ENCODE measurements around the gene RUFY1.
"Not testable (repeated sequence)": the region's sequence is repeated elsewhere in the genome, so short reads cannot be mapped to it uniquely, and the experiment has no call there.

The RUFY1 gene, protein sequence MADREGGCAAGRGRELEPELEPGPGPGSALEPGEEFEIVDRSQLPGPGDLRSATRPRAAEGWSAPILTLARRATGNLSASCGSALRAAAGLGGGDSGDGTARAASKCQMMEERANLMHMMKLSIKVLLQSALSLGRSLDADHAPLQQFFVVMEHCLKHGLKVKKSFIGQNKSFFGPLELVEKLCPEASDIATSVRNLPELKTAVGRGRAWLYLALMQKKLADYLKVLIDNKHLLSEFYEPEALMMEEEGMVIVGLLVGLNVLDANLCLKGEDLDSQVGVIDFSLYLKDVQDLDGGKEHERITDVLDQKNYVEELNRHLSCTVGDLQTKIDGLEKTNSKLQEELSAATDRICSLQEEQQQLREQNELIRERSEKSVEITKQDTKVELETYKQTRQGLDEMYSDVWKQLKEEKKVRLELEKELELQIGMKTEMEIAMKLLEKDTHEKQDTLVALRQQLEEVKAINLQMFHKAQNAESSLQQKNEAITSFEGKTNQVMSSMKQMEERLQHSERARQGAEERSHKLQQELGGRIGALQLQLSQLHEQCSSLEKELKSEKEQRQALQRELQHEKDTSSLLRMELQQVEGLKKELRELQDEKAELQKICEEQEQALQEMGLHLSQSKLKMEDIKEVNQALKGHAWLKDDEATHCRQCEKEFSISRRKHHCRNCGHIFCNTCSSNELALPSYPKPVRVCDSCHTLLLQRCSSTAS

DNA sequence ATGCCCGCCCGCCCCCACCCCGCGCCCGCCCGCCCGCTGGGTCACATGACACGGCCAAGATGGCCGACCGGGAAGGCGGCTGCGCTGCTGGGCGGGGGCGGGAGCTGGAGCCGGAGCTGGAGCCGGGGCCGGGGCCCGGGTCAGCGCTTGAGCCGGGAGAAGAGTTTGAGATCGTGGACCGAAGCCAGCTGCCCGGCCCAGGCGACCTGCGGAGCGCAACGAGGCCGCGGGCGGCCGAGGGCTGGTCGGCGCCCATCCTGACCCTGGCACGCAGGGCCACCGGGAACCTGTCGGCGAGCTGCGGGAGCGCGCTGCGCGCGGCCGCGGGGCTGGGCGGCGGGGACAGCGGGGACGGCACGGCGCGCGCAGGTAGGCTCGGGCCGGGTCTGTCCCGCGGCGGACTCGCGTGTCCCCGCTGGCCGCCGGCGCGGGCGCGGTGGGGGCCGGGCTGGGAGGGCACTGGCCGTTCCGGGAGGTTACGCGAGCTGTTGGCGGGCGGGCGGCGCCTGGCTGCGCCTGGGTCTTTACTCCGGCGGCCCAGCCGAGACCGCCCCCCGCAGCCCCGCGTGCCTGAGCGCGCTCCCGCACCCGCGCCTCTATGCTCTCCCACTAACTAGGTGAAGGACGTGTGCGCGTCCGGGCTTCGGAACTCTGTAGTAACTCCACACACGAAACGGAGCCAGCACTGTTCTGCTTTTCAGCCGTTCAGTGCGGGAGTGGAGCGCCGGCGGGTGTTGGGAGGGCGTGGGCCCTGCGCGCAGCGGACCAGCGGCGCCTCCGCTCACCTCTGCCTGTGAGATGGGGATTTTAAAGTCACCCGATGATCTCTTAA is at the start of gene RUFY1:
RUFY1 (plus strand) TSS at position 44 of the 832 bp plus-strand sequence; CDS start at position 60, 16 bp downstream.
- peak; percentile 61 to 82 (median 63) for DNase-seq (ENCODE audit: low read depth in 3 of 3)

DNA sequence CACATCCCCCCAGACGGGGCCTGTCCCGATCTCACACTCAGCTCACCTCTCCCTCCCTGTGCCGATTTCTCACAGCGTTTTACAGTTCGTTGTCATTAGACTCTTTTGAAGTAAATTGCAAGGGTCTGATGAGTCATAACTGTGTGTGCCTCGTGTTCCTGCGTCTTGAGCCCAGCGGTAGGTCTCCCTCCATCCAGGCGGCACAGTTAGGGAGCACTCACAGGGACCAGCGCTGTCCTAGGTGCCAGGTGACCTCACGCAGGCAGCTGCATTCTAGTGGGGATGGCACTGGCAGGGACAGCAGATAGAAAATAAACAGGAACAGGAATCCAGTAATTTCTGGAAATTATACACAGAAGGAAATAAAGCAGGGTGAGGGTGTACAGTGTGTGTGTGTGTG is 48.4 kb upstream of the RUFY1 start:
- not testable (repeated sequence) for DNase-seq (ENCODE audit: low read depth in 3 of 3)

DNA sequence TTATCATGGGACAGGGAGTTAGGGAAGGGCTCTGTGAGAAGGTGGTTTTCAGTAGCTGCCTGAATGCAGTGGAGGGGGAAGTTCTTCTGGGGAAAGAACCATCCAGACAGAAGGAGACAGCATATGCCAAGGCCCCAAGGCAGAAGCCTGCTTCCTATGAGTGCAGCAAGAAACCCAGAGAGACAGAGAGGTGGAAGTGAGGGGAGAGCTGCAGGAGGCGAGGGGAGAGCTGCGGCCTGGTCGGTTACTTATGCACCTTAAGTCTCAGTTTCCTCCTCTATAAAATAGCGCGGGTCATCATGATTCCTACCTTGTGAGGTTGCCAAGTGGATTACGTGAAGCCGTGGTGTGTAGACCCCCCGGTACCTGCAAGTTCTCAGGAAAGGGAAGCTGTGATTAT is 47.9 kb upstream of the RUFY1 start:
- not testable (repeated sequence) for DNase-seq (ENCODE audit: low read depth in 3 of 3)

DNA sequence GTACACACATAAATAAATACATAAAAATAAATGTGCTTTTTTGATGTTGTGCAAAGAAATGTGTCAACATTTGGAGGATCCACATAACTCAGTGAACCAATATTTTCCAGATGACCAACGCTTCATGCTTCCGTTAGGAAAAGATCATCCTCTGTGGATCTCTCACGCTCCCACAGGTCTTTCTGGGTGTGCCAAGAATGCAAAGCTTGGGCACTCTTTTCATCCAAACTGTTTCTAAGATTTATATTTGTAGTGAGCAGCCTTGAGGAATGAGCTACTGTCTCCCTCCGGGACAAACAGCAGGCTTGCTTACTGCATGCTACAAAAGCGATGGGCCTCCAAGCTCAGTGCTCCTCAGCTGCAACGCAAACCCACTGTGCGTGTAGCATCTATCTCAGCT is 46.2 kb upstream of the RUFY1 start:
- no peak for DNase-seq (ENCODE audit: low read depth in 3 of 3)

DNA sequence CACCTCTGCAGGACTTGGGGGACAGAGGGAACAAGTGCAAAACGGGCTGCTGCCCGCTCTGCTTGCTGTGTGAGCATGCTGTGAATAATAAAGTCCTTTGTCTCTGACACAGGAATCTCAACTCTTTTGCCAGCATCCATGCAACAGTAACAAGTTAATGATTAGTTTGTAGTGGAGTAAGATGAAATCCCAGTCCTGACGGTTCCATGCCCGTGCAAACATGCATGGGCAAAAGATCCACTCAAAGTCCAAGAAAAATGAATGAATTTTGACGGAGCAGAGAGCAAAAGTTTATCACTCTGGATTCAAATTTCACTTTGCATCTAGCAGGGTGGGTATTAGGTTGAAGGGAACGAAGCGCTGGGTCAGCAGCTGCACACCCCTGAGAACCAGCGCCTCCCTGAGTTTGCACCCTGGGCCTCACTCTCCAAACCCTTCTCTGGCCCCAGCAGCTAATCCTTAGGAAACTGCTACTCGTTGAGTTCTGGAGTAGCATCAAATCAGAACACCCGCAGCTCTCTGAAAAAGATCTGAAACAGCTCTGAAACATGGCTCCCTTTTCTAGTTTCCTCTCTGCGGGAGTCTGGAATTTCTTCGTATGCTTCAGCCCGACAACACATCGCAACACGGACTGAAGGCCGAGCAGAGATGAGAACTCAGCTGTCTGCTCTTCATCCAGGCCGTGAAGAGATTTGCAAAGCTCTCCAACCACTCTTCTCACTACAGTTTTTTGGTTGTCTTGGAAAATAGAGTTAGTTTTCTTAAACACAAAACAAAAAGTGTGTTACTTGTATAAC is 45.6 kb upstream of the RUFY1 start:
- no peak for DNase-seq (ENCODE audit: low read depth in 3 of 3)

DNA sequence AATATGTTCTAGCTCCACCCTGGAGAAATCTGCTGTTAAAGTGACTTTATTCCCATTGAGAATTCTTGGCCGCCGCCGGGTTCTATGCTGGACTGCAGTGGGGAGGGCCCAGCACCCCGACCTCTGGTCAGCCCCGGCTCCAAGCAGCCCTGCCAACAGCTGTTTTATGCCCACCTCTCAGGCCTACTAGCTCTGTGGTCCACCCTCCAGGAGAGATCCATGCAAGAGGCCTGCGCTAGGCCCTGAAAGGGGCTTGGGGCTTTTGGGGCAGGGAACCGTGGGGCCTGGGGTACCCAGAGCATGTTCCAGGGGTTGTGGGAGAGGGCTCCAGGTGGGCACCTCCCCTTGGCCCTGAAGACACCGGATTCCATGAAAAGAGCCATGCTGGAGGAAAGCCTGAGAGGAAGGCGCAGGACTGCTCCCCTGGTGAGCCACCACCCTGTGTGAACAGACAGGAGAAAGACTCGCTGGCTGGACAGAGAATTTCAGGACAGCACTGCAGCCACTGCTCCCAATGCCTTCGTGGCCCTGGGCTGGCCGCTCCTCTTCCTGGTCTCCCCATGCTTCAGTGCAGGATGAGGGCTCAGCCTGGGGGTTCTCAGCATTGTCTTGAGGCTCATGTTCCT is 44.6 kb upstream of the RUFY1 start:
- no peak for DNase-seq (ENCODE audit: low read depth in 3 of 3)

DNA sequence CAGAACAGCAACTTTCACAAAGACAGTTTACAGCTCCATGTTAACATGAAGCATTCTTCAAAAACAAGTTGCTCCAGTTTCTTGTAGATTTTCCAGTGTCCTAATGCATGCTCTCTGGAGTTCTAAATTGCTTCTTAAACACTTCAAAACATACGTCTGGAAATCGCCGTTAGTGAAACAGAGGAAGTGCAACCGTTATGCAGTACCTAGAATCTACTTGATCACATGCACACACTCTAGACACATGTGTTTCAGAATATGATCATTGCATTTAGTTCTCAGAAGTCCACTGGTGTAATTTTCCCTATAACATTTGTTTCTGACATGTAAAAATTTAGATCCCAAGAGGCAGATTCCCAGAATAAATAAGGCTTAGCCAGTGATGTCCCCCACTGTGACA is 41.1 kb upstream of the RUFY1 start:
- DNase-seq (ENCODE audit: low read depth in 3 of 3): no peak

DNA sequence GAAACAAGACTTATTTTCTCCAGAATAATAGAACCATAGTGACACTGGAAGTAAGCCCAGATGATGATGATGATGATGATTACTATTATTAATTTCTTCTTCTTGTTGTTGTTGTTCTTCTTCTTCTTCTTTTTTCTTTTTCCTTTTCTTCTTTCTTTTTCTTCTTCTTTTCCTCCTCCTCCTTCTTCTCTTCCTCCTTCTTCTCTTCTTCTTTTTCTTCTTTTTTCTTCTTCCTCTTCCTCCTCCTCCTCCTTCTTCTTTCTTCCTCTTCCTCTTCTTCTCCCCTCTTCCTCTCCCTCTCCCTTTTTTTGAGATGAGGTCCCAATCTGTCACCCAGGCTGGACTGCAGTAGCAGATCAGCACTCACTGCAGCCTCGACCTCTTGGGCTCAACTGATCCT is 40.5 kb upstream of the RUFY1 start:
- no peak for DNase-seq (ENCODE audit: low read depth in 3 of 3)

DNA sequence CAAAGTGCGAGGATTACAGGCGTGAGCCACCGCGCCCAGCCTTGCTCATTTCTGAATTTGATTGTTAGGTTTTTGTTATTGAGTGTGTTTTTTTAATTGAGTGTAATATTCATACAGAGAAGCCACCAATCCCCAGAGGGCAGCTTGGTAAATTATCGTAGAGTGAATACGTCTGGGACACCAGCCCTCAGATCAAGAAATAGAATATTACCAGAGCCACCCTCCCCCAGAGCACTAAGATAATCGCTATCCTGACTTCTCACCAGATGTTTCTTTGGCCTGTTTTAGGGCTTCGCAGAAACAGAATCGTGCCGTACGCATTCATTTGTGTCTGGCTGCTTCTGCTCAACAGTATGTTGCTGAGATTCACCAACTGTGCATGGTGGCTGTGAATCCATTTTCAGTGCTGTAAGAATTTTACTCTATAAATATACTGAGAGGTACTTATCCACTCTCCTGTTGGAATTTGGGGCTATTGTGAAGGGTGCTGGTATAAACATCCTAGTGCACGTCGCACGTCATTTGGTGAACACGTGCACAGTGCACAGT is 37.8 kb upstream of the RUFY1 start:
- no peak for DNase-seq (ENCODE audit: low read depth in 3 of 3)

DNA sequence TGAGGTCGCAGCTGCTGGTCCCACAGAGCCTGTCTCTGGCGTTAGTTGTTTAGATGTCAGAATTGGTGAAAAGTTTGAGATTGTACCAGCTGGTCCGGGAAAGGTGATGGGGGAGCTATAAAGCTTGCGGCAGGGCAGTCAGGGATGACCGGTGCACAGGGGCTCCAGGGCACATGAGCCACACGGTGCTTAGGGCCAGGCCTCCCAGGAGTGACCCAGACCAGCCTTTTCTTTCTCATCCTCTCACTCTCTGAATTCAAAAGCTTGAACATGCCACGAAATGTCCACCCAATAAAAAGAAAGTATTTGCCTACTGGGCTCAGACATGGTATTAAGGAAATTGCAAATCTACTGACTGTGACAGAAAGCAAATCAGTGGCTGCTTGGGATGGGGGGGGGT is 34.9 kb upstream of the RUFY1 start:
- not testable (repeated sequence) for DNase-seq (ENCODE audit: low read depth in 3 of 3)

DNA sequence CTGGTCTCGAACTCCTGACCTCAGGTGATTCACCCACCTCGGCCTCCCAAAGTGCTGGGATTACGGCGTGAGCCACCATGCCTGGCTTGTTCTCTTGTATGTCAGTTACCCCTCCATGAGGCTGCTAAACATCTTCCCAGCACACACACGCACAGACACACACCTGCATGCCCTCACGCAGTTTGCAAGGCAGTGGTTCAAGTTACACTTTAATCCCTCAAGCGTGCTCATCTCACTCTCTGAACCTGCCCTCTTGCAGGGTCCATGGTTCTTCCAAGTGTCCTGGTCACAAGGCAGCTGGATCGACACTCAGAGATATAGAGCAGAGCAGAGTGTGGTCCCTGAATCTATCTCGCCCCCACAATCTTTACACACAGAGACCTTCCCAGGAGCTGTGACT is 34.1 kb upstream of the RUFY1 start:
- DNase-seq (ENCODE audit: low read depth in 3 of 3): no peak

DNA sequence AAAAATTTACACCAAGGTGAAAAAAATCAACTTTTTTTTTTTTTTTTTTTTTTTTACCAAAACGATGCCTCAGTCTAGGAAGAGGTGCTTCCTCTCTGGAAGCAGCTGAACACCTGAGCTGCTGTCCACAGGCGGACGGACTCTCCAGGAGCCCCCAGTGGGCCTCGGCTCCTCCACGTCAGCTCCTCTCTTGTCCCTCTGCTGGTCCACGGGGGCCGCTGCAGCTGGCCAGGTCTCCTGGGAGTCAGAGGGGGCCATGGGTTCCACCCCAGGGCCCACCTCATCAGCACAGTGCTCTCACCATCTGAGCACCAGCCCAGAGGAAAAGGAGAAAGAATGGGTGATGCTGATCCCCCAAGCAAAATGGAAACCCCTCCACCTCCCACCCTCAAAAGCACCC is 32.6 kb upstream of the RUFY1 start:
- DNase-seq (ENCODE audit: low read depth in 3 of 3): not testable (repeated sequence)

DNA sequence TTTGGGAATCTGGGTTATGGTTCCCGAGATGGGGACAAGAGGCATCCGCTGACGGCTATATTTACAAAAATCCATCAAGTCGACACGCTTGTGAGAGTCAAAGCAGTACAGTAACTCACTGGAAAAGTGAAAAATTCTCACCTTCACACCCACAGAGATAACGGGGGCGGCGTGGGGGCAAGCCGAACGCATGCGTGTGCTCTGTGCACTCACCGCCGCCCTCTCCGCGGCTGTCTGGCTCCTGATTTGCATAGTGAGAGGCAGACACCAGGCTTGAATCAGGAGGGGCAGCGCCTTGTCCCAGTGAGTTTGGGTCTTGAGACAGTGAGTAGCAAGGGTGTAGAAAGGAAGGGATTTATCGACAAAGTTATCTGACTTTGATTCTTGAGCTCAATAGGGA is 32.0 kb upstream of the RUFY1 start:
- not testable (repeated sequence) for DNase-seq (ENCODE audit: low read depth in 3 of 3)

DNA sequence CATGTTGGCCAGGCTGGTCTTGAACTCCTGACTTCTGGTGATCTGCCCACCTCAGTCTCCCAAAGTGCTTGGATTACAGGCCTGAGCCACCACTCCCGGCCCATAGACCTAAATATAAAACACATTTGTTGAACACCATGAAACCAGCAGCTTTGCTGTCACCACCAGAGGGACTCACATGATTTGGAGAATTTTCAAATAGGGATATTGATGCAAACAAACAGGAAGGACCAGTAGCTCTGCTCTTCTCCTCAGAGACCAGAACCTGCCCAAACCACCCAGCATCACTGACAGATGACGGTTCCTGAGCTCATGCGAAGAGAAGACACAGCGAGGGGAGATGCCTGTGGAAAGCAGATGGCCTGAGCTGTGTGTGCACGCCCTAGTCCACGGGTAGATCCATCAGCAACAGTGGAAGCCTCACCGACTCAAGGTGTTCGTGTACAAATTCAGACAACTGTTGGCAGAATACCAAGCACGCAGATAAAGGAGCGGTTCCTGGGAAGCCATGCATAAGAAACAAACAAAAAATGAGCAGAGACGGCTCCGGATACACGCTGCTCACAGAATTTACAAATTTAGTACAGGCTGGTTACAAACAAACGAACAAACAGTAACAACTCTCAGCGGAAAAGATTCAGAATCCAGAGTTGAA is 30.8 kb upstream of the RUFY1 start:
- DNase-seq (ENCODE audit: low read depth in 3 of 3): not testable (repeated sequence)

DNA sequence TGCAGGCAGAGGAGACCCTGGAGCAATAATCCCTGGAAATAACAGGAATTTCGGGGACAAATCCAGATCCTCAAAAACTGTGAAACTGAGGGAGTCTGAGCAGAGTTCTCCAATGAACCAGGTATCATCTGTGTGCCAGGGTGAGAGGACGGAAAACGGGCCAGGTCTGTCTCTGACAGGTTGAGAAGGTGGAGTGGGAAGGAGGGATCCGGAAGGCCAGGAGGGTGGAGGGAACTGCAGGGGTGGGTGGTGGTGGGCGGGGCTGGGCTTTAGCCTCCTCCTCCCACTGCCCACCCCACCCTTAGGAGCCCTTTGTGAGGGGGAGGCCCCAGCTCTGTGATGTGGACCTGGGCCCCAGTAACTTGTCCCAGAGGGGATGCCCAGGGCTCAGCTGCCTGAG is 28.2 kb upstream of the RUFY1 start:
- DNase-seq (ENCODE audit: low read depth in 3 of 3): not testable (repeated sequence)

DNA sequence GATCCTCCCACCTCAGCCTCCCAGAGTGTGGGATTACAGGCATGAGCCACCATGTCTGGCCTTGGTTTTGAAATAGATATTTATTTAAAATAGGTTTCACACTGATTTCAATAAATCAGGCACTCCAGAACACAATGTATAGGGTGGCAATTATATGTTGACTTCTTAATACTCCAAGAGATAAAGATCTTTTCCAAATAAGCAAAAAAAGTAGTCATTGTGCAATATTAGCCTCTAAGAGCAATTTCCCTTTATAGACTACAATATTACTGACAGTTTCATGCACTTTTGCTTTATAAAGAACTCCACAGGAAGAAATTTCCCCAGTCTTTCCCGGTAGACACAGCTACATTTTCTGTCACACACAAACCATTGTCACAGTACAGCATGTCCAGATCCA is 23.4 kb upstream of the RUFY1 start:
- no peak for DNase-seq (ENCODE audit: low read depth in 3 of 3)

DNA sequence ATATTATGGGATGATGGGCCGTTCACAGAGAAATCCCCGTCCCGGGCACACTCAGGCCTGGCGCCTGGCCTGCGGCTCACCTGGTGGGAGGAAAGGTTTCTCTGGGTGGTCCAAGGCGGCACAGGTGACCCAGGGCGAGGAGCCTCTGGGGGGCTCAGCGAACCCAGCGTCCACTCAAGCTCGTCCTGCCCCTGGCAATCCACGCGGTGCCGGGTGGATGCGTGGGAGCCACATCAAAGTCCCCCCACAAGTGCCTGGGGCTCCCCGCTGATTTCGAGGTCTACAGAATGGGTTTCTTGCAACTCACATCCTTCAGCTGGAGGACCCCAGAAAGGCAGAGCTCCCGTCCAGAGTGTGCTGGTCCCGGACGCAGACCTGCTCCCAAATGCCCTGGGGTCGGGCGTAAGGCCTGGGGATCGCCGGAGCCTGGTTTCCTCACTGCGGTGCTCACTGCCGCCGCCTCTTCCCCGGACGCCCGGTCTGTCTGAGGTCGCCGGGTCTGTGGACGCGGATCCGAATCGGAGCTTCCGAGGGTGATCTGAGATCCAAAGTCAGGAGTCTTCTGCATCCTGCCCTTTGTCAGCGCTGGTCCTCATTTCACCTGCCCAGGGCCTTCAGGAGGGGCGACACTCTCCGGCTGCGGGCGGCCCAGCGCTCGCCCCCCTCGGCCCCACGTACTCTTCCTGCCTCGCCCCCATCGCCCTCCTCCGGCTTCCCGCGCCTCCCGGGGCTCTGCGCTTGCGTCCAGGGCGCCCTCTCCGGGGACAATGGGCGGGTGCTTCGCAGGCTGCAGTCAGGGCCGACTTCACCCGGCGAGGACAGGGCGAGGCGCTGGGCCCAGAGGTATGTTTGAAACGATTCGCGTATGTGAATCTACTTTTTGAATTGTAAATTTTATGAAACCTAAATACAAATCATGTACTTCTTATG is 20.0 kb upstream of the RUFY1 start:
- DNase-seq (ENCODE audit: low read depth in 3 of 3): peak; percentile 14 to 67 (median 37)

DNA sequence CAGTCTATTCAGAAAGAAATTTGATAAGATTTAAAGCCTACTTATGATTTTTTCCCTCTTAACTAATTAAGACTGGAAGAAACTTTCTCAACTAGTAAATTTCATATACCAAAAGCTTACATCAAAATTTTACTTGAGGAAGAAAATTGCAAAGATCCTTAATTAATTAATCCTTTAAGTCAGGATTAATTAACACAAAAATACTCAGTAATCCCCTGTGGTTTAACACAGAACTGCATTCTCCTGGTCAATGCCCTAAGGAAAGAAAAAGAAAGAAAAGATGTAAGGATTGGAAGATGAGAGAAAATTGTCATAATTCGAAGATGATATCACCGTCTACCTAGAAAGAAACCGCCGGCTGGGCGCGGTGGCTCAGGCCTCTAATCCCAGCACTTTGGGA is 17.3 kb upstream of the RUFY1 start:
- no peak for DNase-seq (ENCODE audit: low read depth in 3 of 3)

DNA sequence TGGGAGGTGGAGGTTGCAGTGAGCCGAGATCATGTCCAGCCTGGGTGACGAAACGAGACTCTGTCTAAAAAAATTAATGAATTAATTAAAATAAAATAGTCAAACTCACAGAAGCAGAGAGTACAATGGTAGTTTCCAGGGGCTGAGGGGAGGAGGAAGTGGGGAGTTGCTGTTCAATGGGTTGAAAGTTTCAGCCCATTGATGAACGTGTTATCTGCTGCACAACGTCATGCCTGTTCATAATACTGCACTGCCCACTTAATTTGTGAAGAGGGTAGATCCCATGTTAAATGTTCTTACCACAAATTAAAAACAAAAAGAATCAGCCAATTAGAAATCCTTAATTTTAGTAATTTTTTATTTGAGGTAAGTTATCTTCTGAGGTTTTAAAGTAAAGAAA is 16.4 kb upstream of the RUFY1 start:
- DNase-seq (ENCODE audit: low read depth in 3 of 3): no peak
